GM21825 (cell line): Measurements from ENCODE around the gene STAMBPL1.
A peak's percentile ranks its signal among the peaks of the same experiment; 100 is the strongest.

Source experiments
- ATAC-seq: cut with Tn5 transposase; IDR thresholded peaks from one replicate; pipeline ENCODE4 v1.9.1; 2021; ENCODE audit warnings: mild to moderate bottlenecking, moderate library complexity; ENCODE audit not compliant: unreplicated experiment

STAMBPL1 gene

GRCh38 chr10:88892222-88892967 lies 12.3 kb downstream of the STAMBPL1 start:
- ATAC-seq = no peak

DNA sequence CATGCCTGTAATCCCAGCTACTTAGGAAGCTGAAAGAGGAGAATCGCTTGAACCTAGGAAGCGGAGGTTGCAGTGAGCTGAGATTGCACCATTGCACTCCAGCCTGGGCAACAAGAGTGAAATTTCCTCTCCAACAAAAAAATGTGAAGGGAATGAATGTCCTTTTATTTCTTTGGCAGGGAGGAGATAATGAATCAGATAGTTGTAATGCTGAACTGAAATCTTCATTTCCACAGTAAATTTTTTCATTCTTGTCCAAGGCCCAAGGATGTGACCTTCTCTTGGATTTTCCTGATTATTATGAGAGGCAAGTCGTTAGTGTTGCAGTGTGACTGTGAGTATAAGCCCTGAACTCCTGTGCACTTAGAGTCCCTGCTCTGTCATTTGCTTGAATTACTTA lies 13.6 kb downstream of the STAMBPL1 start:
- ATAC-seq = no peak

DNA sequence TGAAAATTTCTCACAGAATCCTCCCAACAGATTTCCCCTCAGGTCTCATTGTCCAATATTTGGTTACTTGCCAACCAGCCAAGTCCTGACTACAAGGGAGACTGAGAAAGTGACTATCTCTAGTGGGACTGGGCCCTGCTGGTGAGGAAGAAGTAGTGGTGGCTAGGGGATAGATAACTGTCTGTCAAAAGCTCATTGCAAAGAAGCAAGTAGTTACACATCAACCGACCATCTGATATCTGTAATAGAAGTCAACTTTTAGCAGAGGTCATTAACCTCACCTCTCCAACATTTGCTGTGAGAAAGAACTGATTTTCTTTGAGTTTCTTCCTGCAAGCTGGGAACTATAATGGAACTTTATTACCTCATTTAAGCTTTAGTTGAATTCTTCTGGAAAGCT lies 15.2 kb downstream of the STAMBPL1 start:
- ATAC-seq = no peak

DNA sequence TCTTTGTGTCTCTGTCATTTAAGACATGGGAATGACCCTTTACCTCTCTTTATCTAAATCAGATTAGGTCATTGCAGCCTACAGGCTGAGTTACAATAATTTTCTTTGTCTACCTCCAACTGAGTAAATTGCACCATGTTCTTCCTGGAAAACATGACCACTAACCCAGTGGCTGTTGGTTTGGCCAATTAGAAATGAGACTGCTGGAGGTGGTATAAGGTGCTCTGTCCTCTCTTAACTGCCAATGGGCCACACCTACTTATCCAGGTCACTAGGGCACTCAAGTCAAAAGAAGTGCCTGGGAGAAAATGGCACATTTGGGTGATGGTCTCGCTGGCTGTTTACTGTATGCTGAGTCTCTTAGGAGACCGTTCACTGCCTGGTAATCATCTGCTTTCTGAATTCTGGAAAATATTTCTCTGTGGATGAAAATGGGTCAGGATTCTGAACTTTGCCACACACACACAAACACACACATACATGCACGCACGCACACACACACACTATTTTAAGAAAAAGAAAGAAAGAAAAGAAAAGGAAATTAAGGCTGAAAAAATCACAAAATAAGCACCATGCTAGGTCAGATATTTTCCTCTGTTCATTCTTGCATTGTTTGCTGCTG lies 16.4 kb downstream of the STAMBPL1 start:
- no peak for ATAC-seq

- no peak for ATAC-seq
Observed at GRCh38 chr10:88896994-88897853, 17.2 kb downstream of the STAMBPL1 start.

GRCh38 chr10:88898727-88899126 lies 18.7 kb downstream of the STAMBPL1 start:
- no peak for ATAC-seq

DNA sequence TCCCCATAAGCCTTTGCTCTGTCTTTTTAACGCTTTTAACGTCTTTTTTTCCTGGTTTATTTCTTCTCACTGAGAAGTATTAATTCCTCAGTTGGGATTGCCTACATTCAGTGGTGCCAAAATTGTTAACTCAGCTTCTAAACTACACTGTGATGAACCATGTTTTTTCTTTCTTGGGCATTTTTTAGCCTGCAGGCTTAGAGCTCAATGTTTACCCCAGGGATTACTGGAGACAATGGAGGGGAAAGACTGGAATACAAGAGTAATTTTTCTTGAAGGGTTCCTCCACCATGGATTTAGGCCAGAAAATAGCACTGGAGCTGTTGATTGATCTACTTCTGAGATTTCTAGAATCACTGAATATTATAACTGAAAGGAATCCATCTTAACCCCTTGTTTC lies 19.8 kb downstream of the STAMBPL1 start:
- ATAC-seq = no peak

- peak; percentile 78 for ATAC-seq
Observed at GRCh38 chr10:88901206-88901983, 21.4 kb downstream of the STAMBPL1 start.

DNA sequence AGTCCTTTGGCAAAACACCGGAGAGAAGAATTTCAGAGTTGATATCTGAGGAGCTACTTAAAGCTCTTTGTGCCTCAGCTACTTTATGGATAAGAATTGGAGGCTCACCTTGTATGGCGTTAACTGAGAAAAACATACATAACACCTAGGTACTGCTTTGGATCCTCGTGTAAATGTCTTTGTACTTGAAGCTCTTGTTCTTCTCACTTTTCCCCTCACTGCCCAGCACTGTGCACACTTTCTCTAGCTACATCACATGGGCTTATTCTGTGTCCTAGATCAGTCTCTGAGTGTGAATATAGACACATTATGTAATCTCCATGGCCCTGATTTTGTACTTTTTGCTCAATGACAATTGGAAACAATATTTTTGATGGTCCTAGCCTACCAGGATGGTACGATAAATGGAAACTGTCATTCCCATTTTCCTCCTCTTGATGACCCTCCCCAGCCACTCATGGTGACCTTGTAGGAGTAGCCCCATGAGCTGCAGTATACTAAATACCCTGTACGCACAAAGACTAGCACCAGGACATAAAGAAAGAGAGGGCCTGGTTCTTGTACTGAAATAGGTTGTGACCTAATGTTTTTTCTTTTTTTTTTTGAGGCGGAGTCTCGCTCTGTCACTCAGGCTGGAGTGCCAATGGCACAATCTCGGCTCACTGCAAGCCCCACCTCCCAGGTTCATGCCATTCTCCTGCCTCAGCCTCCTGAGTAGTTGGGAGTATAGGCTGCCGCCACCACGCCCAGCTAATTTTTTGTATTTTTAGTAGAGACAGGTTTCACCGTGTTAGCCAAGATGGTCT lies 22.1 kb downstream of the STAMBPL1 start:
- peak; percentile 34 for ATAC-seq

GRCh38 chr10:88903715-88904114 lies 23.7 kb downstream of the STAMBPL1 start:
- no peak for ATAC-seq

DNA sequence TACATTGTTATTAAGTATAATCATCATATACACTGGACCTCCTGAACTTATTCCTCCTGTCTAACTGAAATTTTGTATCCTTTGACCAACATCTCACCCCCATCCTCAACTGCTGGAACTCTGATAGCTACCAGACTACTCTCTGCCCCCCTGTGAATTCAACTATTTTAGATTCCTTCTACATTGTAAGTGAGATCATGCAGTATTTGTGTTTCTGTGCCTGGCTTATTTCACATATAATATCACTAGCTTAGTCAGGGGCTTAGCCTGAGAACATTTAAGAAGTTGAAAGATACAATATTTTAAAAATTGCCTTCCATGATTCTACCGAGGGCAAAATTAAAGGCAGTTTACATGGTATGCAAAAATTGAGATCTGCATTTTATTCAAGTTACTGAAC lies 26.9 kb downstream of the STAMBPL1 start:
- no peak for ATAC-seq

GRCh38 chr10:88908194-88908593 lies 28.1 kb downstream of the STAMBPL1 start:
- no peak for ATAC-seq

GRCh38 chr10:88911116-88911515 lies 31.1 kb downstream of the STAMBPL1 start:
- no peak for ATAC-seq

DNA sequence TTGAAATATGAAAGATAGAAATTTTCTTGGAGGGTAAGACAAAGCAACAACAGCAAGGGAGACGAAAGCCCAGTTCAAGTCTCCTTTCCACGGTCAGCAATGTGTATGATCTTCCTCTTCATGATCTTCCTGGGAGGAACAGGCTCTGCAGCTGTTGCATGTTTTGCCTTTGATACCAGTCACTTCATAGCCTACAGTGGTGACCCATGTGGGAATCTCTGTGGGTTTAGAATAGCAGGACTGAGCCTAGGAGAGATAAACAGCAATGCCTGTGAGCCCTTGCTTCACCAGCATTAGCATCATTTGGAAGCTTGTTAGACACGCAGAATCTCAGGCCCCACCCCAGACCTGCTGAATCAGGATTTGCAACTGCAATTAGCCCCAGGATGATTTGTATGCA lies 31.8 kb downstream of the STAMBPL1 start:
- no peak for ATAC-seq

GRCh38 chr10:88913127-88913526 lies 33.1 kb downstream of the STAMBPL1 start:
- no peak for ATAC-seq

DNA sequence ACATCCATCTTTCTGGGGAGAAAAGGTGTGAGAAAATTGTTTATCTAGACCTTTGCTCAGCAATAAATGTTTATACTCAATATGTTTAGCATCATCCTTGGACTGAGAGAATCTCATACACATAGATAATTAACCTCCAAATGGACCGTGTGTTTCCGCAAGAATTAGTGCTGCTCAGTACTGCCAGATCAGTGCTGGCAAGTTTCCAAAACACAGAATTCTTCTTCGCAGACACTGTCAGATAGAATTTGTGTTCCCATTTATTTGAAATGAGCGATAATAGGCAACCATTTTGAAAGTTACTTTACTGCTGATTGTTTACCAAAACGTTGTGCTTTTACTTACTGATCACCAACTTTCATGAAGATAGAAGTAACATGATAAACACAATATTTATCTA lies 33.7 kb downstream of the STAMBPL1 start:
- ATAC-seq = no peak

- ATAC-seq = no peak
Observed at GRCh38 chr10:88915781-88916180, 35.7 kb downstream of the STAMBPL1 start.

DNA sequence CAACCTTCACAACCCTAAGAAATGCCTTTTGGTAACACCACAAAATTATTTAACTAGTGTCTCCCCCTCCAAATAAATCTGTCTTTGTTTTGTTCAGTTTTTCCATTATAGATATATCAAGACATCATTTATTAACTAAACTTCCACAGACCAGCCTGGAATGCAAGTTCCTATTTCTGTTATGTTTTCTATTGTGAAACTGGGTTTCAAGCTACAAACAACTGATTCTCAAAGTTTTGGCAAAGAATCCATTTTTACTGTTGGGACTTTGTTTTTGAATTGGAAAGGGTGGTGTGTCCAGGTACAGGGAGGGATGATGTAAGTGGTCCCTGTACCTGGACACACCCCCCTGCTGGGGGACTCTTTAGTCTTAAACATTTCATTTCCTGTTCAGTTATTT lies 36.2 kb downstream of the STAMBPL1 start:
- ATAC-seq = no peak

DNA sequence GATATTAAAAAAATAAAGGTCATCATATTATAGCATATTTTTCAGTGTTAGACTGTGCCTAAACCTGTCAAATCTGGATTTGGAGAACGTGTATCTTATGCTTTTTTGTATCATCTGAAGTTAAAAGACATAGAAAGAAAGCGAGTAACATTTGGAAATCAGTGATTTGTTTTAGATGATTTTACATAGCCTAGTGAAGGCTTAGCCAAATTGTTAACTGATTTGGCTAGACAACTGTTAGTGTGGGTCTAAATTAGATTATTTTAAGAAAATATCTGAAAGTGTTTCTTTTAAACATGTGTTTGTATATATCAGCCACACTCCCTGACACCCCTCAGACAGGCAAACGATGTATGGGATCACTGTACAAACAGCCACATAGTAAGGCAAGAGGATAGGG lies 36.9 kb downstream of the STAMBPL1 start:
- ATAC-seq = no peak
